Spleen (tissue), 11 donors: ENCODE measurements around the gene HOXB9. TPM values are rescaled to one million over a fixed set of nuclear protein-coding genes. Genes with fewer than 3 reads are reported as not detected.

Experiments
- DNase-seq: peaks from one replicate; pipeline ENCODE4 v3.0.0-alpha.2; 2020
- H3K27ac ChIP-seq, 8 donors: fragments of 200-600 bp; sonication (generic) in 7 of 8; 1 replicate in 4 of 8; 2 replicates in 4 of 8; pipeline versions ENCODE4 v1.5.0 to v1.8.0; 2016 to 2021; ENCODE audit warnings: inconsistent platforms in 4 of 8, mild to moderate bottlenecking in 4 of 8, moderate library complexity in 1 of 8
- H3K27me3 ChIP-seq, 7 donors: fragments of 200-600 bp; sonication (generic) in 6 of 7; replicated peaks in 1 of 7; 1 replicate in 4 of 7; 2 replicates in 3 of 7; pipeline versions ENCODE4 v1.5.0 to v1.8.0; 2016 to 2021; ENCODE audit warnings: inconsistent platforms in 3 of 7, mild to moderate bottlenecking in 1 of 7
- H3K36me3 ChIP-seq, 6 donors: fragments of 200-600 bp; sonication (generic) in 5 of 6; 1 replicate in 4 of 6; 2 replicates in 2 of 6; pipeline versions ENCODE4 v1.5.0 to v1.8.0; 2016 to 2021; ENCODE audit warnings: inconsistent platforms in 2 of 6
- H3K4me1 ChIP-seq, 6 donors: fragments of 200-600 bp; sonication (generic) in 5 of 6; 1 replicate in 3 of 6; 2 replicates in 3 of 6; pipeline versions ENCODE4 v1.5.0 to v1.8.0; 2016 to 2021; ENCODE audit warnings: inconsistent platforms in 3 of 6
- H3K4me3 ChIP-seq, 8 donors: fragments of 200-600 bp; sonication (generic) in 7 of 8; 1 replicate in 4 of 8; 2 replicates in 4 of 8; pipeline versions ENCODE4 v1.5.0 to v1.8.0; 2016 to 2021; ENCODE audit warnings: inconsistent platforms in 4 of 8, mild to moderate bottlenecking in 4 of 8, moderate library complexity in 2 of 8
- H3K9me3 ChIP-seq, 8 donors: fragments of 200-600 bp; sonication (generic) in 7 of 8; 1 replicate in 4 of 8; 2 replicates in 4 of 8; pipeline versions ENCODE4 v1.5.0 to v1.8.0; 2016 to 2021; ENCODE audit warnings: inconsistent platforms in 4 of 8
- POLR2A ChIP-seq, 3 donors: fragments of 450-650 bp; IDR thresholded peaks; one replicate each; pipeline ENCODE4 v1.5.1; 2017; ENCODE audit warnings: antibody characterized with exemption in 3 of 3, mild to moderate bottlenecking in 1 of 3
- POLR2AphosphoS5 ChIP-seq, 3 donors: sonication (generic); formaldehyde crosslinking; IDR thresholded peaks; one replicate each; pipeline ENCODE4 v1.5.1; 2017; ENCODE audit warnings: antibody characterized with exemption in 3 of 3
- WGBS, 5 donors: extraction: QIAGEN DNeasy Blood & Tissue Kit in 3 of 5; methylation state at CpG; one replicate each; pipeline versions ENCODE4 v1.1.5 to v1.1.7; 2013 to 2018; 5-methylcytosine and 5-hydroxymethylcytosine counted together
- intact Hi-C: fragments of 100-400 bp; cut with DNase I; formaldehyde crosslinking; loops from one replicate; pipeline ENCODE4 v1.15.0; 2023; ENCODE audit warnings: low total_unique reads
- polyA plus RNA-seq, 3 donors: library from polyadenylated mRNA; stranded (reverse); fragments of 200-250 nt; gene quantifications; one replicate each; pipeline ENCODE4 v1.2.1, GENCODE V29; 2013
- total RNA-seq, 7 donors: library from RNA; depleted of rRNA in 3 of 7; stranded (reverse); fragments of >200 nt in 3 of 7; fragmentation: NEBNext Ultra II Directional in 4 of 7; extraction: Animal tissue kit (Norgen Biotek cat#: 25700) in 4 of 7; gene quantifications; one replicate each; pipeline versions ENCODE4 v1.1.0 to v1.2.1, GENCODE V29; 2016 to 2021
- TF ChIP-seq, protein P1 (sequence below), 11 experiments: fragments of 200-600 bp in 7 of 11; fragments of 450-650 bp in 4 of 11; sonication (generic) in 4 of 11; IDR thresholded peaks in 8 of 11; conservative IDR thresholded peaks in 3 of 11; 1 replicate in 7 of 11; 2 replicates in 4 of 11; pipeline versions ENCODE4 v1.4.0 to v1.8.0; 2016 to 2021; ENCODE audit warnings: antibody characterized with exemption in 11 of 11, inconsistent platforms in 4 of 11, mild to moderate bottlenecking in 1 of 11
- donor health status: healthy with polysubstance abuse.
- donor health status: DM: no; HTN: no; CAD: no; lungs with moderate emphysema.
- donor health status: DM: no; HTN: no; CAD: no.
- donor health status: Bipolar disorder and iron deficiency.
- donor health status: healthy.
- donor health status: DM: no; HTN: no; CAD: no.
- donor health status: DM: yes; HTN: yes; CAD: no.

The HOXB9 gene
- total and polyA plus RNA-seq, 10 donors: 0.10 to 0.50 (median 0.42) TPM; not detected in 5

- TF ChIP-seq, protein P1, sequence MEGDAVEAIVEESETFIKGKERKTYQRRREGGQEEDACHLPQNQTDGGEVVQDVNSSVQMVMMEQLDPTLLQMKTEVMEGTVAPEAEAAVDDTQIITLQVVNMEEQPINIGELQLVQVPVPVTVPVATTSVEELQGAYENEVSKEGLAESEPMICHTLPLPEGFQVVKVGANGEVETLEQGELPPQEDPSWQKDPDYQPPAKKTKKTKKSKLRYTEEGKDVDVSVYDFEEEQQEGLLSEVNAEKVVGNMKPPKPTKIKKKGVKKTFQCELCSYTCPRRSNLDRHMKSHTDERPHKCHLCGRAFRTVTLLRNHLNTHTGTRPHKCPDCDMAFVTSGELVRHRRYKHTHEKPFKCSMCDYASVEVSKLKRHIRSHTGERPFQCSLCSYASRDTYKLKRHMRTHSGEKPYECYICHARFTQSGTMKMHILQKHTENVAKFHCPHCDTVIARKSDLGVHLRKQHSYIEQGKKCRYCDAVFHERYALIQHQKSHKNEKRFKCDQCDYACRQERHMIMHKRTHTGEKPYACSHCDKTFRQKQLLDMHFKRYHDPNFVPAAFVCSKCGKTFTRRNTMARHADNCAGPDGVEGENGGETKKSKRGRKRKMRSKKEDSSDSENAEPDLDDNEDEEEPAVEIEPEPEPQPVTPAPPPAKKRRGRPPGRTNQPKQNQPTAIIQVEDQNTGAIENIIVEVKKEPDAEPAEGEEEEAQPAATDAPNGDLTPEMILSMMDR (IDR thresholded peaks at IDR 0.05 in 8 of 11, conservative IDR thresholded peaks at IDR 0.05 in 3 of 11): no peak
- TF ChIP-seq POLR2AphosphoS5 (IDR thresholded peaks at IDR 0.05) (no peak), POLR2A (IDR thresholded peaks at IDR 0.05) (no peak)
- no peaks in the 10 kb centered on the region for H3K36me3 ChIP-seq
- DNase-seq: no peak
- peaks cover 0 to 31% (median 10%) of the 10 kb centered on the region in 6 donors for H3K4me1 ChIP-seq
- H3K27ac ChIP-seq: no peak overlapping the region
- no peaks in the 10 kb centered on the region for H3K9me3 ChIP-seq
- no peak overlapping the region for H3K4me3 ChIP-seq
- WGBS, 5 donors: 38 to 74% (median 59%) methylated on average over 5 of the region's 5 CpGs
- intact Hi-C loops: no loop called here
- H3K27me3 ChIP-seq: peaks cover 23 to 100% (median 96%) of the 10 kb centered on the region in 7 donors
These were observed 13.0 kb upstream of the HOXB9 start for GRCh38 chr17:48639136-48639535.

DNA sequence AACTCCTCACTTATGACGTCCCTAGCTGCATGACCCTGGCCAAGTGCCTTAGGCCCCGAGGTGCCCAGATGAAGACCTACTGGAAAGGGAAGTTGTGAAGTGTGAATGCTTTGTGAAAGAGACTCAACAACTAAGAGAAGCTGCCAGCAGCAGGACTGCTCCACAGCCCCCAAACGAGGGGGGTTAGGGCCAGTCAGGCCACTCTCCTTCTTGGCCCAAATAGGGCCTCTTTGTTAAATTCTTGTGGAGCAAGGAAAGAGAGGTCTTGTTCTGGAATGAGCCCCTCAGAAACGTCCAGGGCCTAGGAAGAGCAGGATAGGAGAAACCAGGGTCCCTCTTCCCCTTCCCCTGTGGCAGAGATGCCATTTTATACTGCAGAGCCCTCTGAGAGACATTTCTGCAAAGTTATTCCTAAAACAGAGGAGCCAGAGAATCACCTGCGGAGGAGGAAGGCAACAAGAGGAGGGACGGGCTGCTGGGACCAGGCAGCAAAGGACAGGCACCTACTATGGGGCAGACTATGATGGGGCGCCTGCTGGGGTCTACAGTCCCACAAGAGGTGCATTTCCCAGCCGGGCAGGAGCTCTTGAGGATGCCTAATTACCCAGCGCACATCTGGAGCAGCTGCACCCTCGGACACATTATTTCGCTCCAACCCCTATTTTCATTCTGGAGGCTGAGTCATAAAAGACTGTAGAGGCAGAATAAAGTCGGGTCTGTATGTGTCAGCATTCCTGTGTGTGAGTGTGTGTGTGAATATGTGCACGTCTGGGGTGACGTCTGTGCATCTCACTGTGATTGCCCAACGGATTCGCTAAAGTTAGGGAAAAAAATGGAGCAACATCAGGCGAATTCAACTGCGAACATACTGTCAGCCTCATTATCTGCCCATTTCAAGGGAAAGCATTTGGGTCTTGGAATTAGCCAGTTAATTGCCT lies 11.4 kb upstream of the HOXB9 start:
- 56 to 69% (median 67%) methylated on average over 18 of the region's 18 CpGs for WGBS, 5 donors
- intact Hi-C loops: no loop called here
- Histone ChIP-seq H3K27me3 (peaks cover 26 to 100% (median 97%) of the 10 kb centered on the region in 7 donors), H3K27ac (no peak overlapping the region), H3K9me3 (no peaks in the 10 kb centered on the region), H3K36me3 (no peaks in the 10 kb centered on the region), H3K4me1 (peaks cover 4 to 37% (median 14%) of the 10 kb centered on the region in 6 donors), H3K4me3 (no peak overlapping the region)
- DNase-seq: no peak
- TF ChIP-seq POLR2AphosphoS5 (IDR thresholded peaks at IDR 0.05) (no peak), POLR2A (IDR thresholded peaks at IDR 0.05) (no peak)
- TF ChIP-seq, protein P1 (IDR thresholded peaks at IDR 0.05 in 8 of 11, conservative IDR thresholded peaks at IDR 0.05 in 3 of 11): no peak

DNA sequence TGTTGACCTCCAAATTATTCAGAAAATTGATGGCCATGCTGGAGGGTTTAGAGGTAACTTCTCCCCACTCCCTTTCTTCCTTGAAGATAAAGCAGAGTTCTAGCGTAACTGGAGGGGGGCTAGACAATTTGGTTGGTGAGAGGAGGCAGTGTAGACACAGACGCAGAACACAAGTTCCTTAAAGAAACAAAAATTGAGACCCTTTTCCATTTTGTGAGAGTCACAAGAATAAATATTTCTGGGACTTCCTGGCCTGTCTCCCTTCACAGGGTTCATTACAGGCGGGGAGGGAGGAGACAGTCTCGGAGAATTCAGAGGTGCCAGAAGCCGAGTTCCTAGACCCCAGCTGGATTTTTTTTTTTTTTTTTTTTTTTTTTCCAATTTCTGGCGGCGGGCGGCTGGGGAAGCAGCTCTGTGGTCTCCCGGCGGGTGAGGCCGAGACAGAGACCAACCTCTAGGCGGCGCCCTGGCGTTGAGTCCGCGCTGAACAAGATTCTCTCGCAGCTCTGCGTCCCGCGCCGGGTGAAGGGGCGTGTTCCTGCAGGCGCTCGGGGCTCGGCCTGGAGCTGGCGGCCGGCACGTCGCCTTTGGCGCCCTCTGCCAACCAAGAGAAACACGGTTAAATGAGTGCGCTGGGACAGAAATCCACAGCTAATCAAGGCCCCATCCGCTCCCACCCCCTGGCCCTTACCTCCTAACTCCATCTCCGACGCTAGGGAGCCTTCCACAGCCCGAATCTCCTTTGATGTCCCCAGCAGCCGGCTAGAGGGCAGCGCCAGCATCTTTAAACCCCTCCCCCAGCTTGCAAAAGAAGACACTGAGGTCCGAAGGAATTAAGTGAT lies 10.2 kb upstream of the HOXB9 start:
- no peaks in the 10 kb centered on the region for H3K9me3 ChIP-seq
- no peaks in the 10 kb centered on the region for H3K36me3 ChIP-seq
- WGBS, 5 donors: 4 to 11% (median 7%) methylated on average over 28 to 39 of the region's 39 CpGs
- H3K27me3 ChIP-seq: peaks cover 20 to 100% (median 97%) of the 10 kb centered on the region in 7 donors
- intact Hi-C loops: no loop called here
- H3K4me1 ChIP-seq: peaks cover 3 to 25% (median 7%) of the 10 kb centered on the region in 6 donors
- H3K4me3 ChIP-seq: peak overlapping the region in 1 of 8 donors; percentile 13
- peak; percentile 84 for DNase-seq
- no peak overlapping the region for H3K27ac ChIP-seq
- TF ChIP-seq, protein P1 (IDR thresholded peaks at IDR 0.05 in 8 of 11, conservative IDR thresholded peaks at IDR 0.05 in 3 of 11): peak in 5 of 11 experiments; percentile 50 to 65 (median 53)
- peak in 1 of 3 donors; percentile 24 for TF ChIP-seq POLR2AphosphoS5 (IDR thresholded peaks at IDR 0.05)
- TF ChIP-seq POLR2A (IDR thresholded peaks at IDR 0.05): no peak
